NCI-H460 (cell line): ENCODE results near the gene ZDHHC4. TPM values are rescaled to one million over a fixed set of nuclear protein-coding genes. Genes with fewer than 3 reads are reported as not detected.

Source experiments
- DNase-seq: peaks from one replicate; pipeline ENCODE4 v3.0.0-alpha.2; 2016; ENCODE audit warnings: low read depth; ENCODE audit errors: extremely low read depth
- total RNA-seq: library from RNA; depleted of rRNA; stranded (reverse); fragments of >200 nt; shearing (Covaris generic); gene quantifications from 2 replicates; pipeline ENCODE4 v1.2.3, GENCODE V29; 2014

Gene ZDHHC4
- total RNA-seq, 1 experiment from 2014 or later = 84.3 TPM

- no peak for DNase-seq
These were observed 22.8 kb downstream of the ZDHHC4 start for GRCh38 chr7:6600093-6600492.

GRCh38 chr7:6604458-6604857 lies 27.2 kb downstream of the ZDHHC4 start:
- DNase-seq = no peak

- no peak for DNase-seq
These were observed 29.8 kb downstream of the ZDHHC4 start for GRCh38 chr7:6606866-6607583.

- DNase-seq = no peak
These were observed 30.4 kb downstream of the ZDHHC4 start for GRCh38 chr7:6607651-6608051.

GRCh38 chr7:6608081-6608480 lies 30.8 kb downstream of the ZDHHC4 start:
- DNase-seq = no peak

DNA sequence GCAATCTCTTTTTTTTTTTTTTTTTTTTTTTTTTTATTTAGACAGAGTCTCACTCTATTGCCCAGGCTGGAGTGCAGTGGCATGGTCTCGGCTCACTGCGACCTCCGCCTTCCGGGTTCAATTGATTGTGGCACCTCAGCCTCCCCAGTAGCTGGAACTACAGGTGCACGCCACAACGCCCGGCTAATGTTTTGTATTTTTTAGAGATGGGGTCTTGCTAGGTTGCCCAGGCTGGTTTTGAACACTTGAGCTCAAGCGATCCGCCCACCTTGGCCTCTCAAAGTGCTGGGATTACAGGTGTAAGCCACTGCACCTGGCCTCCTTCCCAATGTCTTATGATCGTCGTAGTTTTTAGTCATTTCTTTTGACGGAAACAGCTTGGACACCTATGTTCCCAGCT lies 31.5 kb downstream of the ZDHHC4 start:
- DNase-seq = no peak

- no peak for DNase-seq
These were observed 35.6 kb downstream of the ZDHHC4 start for GRCh38 chr7:6612819-6613218.

DNA sequence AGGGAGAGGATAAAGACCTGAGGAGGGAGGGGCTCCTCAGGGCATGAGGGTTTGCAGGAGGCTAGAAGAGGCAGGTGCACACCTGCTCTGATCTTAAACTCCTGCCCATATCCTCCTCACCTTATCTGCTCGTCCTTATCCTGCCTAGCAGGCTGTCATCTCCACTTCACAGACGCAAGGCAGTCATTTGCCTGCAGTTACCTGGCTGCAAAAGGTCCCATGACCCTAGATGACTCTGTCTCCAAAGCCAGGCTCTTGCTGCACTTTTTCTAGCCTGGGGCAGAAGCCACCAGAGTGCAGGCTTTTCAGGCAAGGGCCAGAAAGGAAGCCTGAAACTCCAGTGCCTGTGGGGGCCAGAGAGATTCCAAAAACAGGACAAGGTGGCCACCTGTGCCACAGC lies 36.5 kb downstream of the ZDHHC4 start:
- DNase-seq = no peak

DNA sequence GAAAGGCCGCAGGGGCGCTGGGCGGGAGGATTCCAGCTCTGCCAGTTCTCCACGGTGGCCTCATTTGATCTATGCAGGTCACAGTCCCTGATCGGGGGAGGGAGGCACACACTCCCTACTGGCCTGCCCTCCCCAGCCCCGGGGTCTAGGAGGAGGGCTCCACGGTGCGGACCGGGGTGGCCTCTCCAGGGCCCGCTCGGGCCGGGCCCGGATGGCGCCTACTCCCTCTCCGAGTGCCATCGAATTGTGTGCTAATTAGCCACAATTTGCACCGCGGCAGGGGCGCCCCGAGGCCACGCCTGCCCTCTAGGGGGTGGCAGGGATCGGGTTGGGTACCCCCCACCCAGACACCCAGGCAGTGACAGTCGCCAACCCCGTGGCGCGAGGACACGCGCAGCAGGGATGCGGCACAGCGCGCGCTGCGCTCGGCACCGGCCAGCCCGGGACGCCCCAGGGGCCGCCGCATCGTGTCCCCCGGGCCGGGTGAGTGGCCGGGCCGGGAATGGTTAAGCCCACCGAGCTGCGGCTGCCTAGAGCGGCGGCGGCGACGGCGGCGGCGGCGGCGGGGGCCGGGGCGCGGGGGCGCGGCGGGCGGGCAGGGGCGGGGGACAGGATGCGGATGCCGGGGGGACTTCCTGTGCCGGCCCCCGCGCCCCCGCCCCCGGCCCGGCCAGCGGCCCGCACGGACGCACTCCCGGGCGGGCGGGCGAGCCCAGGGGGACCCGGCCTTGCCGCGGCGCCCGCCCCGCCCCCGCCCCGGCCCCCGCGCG lies 37.9 kb downstream of the ZDHHC4 start, which contains the start of gene ZNF853:
Gene ZNF853, plus strand, starts transcription at position 658 of the 770 bp plus-strand sequence. CDS start 565 bp downstream, outside the sequence.
- no peak for DNase-seq

DNA sequence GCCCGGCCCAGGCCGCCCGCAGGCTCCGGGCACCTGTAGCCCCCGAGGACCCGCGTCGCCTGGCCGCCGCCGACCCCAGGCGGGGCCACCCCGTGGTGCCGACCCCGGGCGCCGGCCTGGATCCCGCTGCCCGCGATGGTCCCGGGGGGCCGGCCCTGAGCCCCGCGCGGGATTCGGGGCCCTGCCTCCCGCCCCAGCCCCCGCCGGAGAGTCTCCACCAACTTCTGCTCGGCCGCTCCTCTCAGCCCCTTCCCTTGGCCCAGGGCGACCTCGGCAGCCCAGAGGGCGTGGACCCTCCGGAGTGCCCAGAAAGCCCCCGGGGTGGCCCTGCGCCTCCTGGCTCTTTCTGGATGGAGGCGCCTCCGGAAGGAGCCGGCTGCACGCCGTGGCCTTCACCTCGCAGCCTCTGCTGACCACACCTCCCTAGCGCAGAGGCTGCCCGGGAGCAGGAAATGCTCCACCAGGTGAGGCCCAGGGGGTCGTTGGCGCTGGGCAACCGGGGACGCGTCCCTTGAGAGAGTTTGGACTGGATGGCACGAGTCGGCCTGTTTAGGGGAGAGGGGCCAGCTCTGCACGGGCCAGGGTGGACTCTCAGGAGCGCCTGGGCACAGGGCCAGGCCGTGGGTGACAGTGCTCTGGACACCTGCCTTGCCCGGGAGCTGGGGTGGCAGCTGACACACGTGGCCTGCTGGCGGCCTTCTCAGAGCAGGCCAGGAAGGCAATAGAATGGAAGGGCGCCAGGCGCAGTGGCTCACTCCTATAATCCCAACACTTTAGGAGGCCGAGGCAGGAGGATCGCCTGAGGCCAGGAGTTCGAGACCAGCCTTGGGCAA lies 38.7 kb downstream of the ZDHHC4 start:
- DNase-seq = no peak

DNA sequence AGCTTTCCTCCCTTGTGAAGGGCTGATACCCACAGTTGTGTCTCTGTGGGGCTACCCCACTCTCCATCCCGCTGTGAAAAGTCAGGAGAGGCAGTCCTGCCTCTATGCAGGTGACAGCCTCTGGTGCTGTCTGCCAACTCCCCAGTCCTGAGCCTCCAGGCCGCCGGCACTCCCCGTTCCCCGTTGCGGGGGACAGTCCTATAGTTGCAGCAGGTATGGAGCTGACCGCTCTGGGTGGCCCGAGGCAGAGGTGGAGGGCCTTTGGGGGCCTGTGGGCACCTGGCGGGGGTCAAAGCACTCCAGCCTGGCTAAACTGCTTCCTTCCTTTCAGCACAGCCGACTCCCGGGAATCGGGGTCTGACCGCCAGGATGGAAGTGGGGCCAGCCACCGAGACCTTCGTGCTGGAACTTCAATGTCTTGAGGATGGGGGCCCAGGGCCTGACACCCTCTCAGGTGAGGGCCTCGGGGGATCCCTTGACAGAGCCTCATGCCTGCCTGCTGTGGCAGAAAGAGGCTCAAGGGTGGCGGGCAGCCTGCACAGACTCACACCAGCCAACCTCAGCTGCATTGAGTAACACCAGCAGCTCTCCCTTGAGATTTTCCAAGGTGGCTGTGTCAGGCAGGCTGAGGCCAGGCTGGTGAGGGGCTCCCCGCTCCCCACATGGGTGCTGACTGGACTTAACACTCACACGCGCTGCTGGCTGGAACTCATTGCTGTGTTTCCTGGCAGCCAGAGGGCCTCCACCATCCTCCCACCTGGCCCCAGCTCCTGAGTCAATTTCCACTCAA lies 39.8 kb downstream of the ZDHHC4 start:
- no peak for DNase-seq

DNA sequence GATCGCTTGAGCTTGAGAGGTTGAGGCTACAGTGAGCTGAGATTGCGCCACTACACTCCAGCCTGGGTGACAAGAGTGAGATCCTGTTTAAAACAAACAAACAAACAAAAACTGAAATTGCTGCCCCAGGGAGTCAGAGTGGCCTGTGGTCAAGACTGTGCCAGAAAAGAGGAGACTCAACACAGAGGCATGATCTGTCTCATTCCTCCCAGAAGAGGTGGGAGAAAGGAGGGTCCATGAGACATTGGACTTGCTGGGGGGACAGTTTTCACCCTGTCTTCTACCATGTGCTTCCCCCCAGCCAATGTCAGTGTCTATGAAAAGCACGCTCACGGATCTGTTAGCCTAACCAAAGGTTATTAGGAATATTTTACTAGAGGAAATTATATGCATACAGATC lies 41.4 kb downstream of the ZDHHC4 start:
- DNase-seq = no peak

DNA sequence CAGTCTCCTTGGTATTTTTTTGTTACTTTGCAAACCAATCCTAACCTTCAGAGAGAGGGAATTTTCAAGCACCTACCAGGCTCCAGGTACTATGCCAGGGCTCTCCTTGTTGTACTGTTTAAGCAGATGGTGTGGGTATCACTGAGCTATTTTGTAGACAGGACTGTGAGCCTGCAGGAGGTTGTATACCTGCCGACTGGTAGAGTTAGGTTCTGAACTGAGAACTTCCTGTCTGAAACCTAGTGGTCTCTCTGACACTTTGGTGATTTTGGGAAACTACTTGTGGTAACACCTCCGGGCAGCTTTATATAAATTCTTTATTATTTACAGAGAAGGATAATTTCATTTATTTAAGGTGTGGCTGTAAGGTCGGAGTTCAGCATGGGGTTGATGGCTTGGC lies 42.7 kb downstream of the ZDHHC4 start:
- no peak for DNase-seq

- DNase-seq = no peak
These were observed 44.2 kb downstream of the ZDHHC4 start for GRCh38 chr7:6621195-6622133.

- no peak for DNase-seq
These were observed 45.0 kb downstream of the ZDHHC4 start for GRCh38 chr7:6622134-6622710.

GRCh38 chr7:6623589-6624245 lies 46.5 kb downstream of the ZDHHC4 start:
- no peak for DNase-seq

DNA sequence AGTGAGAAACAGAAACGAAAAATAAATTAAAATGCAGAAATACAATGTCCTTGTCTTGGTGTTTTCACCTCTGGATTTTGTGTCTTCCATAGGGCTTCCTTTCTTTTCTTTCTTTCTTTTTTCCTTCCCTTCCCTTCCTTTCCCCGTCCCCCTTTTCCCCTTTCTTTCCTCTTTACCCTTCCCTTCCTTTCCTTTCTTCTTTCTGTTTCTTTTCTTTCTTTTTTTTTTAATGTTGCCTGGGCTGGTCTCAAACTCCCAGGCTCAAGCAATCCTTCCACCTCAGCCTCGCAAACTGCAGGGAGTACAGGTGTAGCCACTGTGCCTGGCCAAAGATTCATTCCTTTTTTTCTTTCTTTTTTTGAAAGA lies 47.0 kb downstream of the ZDHHC4 start:
- no peak for DNase-seq

DNA sequence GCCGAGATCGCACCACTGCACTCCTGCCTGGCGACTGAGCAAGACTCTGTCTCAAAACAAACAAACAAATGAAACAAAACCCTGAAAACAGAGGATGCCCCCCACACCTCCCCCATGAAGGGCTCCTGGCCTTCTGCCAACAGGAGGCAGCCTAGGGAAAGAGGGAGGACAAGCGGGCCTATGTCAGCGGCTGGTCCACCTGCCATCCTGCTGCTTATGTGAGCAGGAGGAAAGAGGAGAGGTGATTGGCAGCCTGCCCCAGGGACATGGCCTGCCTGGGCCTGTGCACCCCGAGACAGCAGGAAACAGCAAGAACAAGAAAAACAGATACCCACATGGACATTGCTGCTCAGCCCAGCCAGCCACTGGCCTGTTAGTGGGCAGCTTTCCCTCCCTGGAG lies 50.8 kb downstream of the ZDHHC4 start:
- no peak for DNase-seq
